Muscle of leg (tissue), 11 donors: ENCODE results near the gene SLC25A3. TPM values are rescaled to one million over a fixed set of nuclear protein-coding genes. Genes with fewer than 3 reads are reported as not detected.

ENCODE experiments used
- DNase-seq: peaks from one replicate; pipeline ENCODE4 v3.0.0; 2013
- H3K27ac ChIP-seq: one replicate; pipeline ENCODE4 v1.5.1; 2013; ENCODE audit warnings: mild to moderate bottlenecking, low read length, control low read depth
- H3K27me3 ChIP-seq: one replicate; pipeline ENCODE4 v1.6.1; 2013; ENCODE audit warnings: low read length; ENCODE audit not compliant: control insufficient read depth, insufficient read depth
- H3K36me3 ChIP-seq: one replicate; pipeline ENCODE4 v1.6.1; 2013; ENCODE audit warnings: low read length; ENCODE audit not compliant: control insufficient read depth, insufficient read depth
- H3K4me1 ChIP-seq: one replicate; pipeline ENCODE4 v1.6.1; 2013; ENCODE audit warnings: low read length; ENCODE audit not compliant: control insufficient read depth, insufficient read depth
- H3K4me3 ChIP-seq: one replicate; pipeline ENCODE4 v1.5.1; 2013; ENCODE audit warnings: low read length, control low read depth
- H3K9me3 ChIP-seq: replicated peaks from 2 replicates; pipeline ENCODE4 v1.6.1; 2013; ENCODE audit warnings: low read depth, low read length; ENCODE audit not compliant: control insufficient read depth
- WGBS: methylation state at CpG from one replicate; pipeline ENCODE4 v1.1.5; 2013; ENCODE audit warnings: missing lambda C conversion rate; ENCODE audit not compliant: insufficient coverage; 5-methylcytosine and 5-hydroxymethylcytosine counted together
- polyA plus RNA-seq, 8 donors: library from polyadenylated mRNA; unstranded; fragments of 120-200 nt; gene quantifications; one replicate each; pipeline versions ENCODE4 v1.2.1 to v1.2.3, GENCODE V29; 2013; ENCODE audit warnings: inconsistent platforms in 1 of 8, low replicate concordance in 1 of 8; ENCODE audit not compliant: insufficient read length in 8 of 8, insufficient read depth in 1 of 8
- total RNA-seq: library from RNA; stranded (reverse); fragments of 120-200 nt; gene quantifications from one replicate; pipeline ENCODE4 v1.2.4, GENCODE V29; 2013

Gene SLC25A3
- total and polyA plus RNA-seq, 9 donors: 640 to 758 (median 704) TPM

DNA sequence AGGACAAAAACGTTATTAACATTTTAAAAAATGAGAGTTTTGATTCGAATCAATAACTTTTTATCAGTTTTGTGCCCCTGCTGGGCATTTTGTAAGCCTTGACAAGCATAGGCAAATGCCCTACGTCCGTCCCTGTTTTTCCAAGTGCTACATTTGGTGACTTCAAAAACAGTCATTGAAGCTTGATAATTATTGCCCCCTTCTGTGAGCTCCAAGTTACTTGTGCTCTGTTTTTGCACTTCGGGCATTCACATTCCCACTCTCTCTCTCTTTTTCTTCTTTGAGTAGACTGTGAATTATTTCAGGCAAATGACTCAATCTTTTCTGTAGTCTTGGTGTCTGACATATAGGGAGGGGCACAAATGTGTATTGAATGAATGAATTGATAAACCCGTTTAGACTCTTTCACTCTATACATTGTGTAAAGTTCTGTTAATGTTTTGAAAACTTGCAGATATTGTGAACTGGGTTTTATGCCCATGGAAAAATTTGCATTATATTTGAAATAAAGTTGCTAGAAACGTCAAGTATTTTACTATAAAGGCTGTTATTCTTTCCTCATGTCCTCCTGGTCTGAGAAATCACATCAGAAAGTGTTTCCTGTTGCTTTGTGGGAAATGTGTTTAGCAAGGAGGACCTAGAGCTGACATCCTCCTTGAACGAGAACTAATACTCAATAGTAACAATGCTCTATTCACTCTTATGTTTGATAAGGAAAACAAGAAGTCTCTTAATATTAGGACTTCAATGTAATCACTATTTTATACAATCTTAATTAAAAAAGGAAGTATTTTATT, 53.0 kb downstream of the SLC25A3 start:
- H3K27ac ChIP-seq: peak overlapping the region; percentile 95

GRCh38 chr12:98651328-98651727, 57.8 kb downstream of the SLC25A3 start:
- no peaks in the 10 kb centered on the region for H3K4me1 ChIP-seq
- DNase-seq: no peak

More for the DNA sequence above, 53.0 kb downstream of the SLC25A3 start:
- Histone ChIP-seq H3K27me3 (no peaks in the 10 kb centered on the region), H3K4me3 (peak overlapping the region; percentile 98), H3K4me1 (no peaks in the 10 kb centered on the region), H3K36me3 (peaks cover 7% of the 10 kb centered on the region), H3K9me3 (no peaks in the 10 kb centered on the region)
- DNase-seq: peak; percentile 31
- WGBS: 11% methylated on average over 3 of the region's 8 CpGs

GRCh38 chr12:98653866-98654493, 60.5 kb downstream of the SLC25A3 start:
- Histone ChIP-seq H3K27me3 (no peaks in the 10 kb centered on the region), H3K27ac (no peak overlapping the region), H3K4me3 (no peak overlapping the region), H3K36me3 (peaks cover 22% of the 10 kb centered on the region), H3K4me1 (no peaks in the 10 kb centered on the region), H3K9me3 (no peaks in the 10 kb centered on the region)
- WGBS: no CpG with 5 or more reads among the region's 1 CpG
- peak; percentile 79 for DNase-seq

More at GRCh38 chr12:98651328-98651727, 57.8 kb downstream of the SLC25A3 start:
- H3K27me3 ChIP-seq: no peaks in the 10 kb centered on the region
- H3K27ac ChIP-seq: no peak overlapping the region
- H3K36me3 ChIP-seq: peaks cover 13% of the 10 kb centered on the region
- no peaks in the 10 kb centered on the region for H3K9me3 ChIP-seq
- H3K4me3 ChIP-seq: no peak overlapping the region

Other genes starting within 250 kb of the SLC25A3 start
- 91.0 TPM for gene TMPO, start 78.1 kb upstream of the SLC25A3 start, total RNA-seq
- 100 to 1,000 TPM in 1 of 8 donors, 10 to 100 TPM in 7; 67.1 to 108 (median 85.9) TPM for gene TMPO, start 78.1 kb upstream of the SLC25A3 start, polyA plus RNA-seq
- 32.1 TPM for gene IKBIP, start 51.1 kb downstream of the SLC25A3 start, total RNA-seq
- gene IKBIP, start 51.1 kb downstream of the SLC25A3 start, polyA plus RNA-seq: 10 to 100 TPM; 22.2 to 34.8 (median 23.2) TPM
- gene APAF1, start 51.6 kb downstream of the SLC25A3 start, total RNA-seq: 25.5 TPM
- gene APAF1, start 51.6 kb downstream of the SLC25A3 start, polyA plus RNA-seq: 10 to 100 TPM; 22.0 to 35.2 (median 27.9) TPM